ENCODE measurements around the gene CLIP2. TPM values are rescaled to one million over a fixed set of nuclear protein-coding genes. Genes with fewer than 3 reads are reported as not detected.

CLIP2 gene
- total RNA-seq: 41.8 and 51.7 TPM in 2 replicates

GRCh38 chr7:74289018-74289658, at the start of gene CLIP2:
CLIP2 (plus strand) TSS chr7:74289407; CDS start chr7:74317547, 28,140 bp downstream.

DNA sequence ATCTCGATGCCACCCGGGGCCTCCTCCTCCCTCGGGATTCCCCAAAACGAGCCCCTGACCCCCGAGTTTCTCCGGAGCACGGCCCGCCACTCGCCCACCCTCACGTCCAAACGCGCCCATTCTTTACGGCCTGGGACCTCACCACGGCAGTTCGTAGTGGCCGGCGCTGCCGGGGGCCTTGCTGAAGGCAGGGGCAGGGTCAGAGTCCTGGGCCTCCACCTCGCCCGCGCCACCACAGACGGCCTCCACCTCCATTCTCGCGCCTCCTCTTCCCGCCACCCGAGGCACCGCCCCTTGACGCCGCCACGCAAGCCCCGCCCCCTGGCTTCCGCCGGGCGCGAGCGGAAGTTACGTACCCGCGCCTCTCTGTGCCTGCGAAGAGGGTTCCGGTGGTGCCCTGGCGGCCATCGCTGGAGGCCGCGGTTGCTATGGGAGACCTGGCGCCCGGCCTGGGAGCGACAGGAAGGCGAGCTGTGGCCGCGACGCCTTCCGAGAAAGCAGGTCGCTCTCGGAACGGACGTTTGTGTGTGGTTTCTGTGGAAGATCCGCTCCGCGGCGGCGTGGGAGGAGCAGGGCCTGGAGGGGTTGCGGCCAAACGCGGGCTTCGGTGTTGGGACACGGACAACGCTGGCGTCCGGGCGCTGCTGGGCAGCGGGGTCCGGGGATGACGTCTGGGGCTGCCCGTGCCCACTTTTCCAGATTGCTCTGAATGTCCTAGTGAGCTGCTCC, 34.9 kb upstream of the CLIP2 start, which contains the start of gene RFC2:
TSS of gene RFC2 (minus strand) at position 271 of the 729 bp plus-strand sequence. CDS start at position 255, 16 bp downstream.

GRCh38 chr7:74453322-74454011, 164.3 kb downstream of the CLIP2 start, which contains the start of gene GTF2IRD1:
GTF2IRD1 (plus strand) TSS chr7:74453906; CDS start chr7:74508081, 54,175 bp downstream.

Other genes with a start within 250 kb of the CLIP2 start
- gene LIMK1, start 205.6 kb upstream of the CLIP2 start, total RNA-seq: 36.6 and 57.0 TPM in 2 replicates
- 358 and 393 TPM in 2 replicates for gene EIF4H, start 115.1 kb upstream of the CLIP2 start, total RNA-seq
- 0.14 and 0.55 TPM in 2 replicates for gene LAT2, start 79.4 kb upstream of the CLIP2 start, total RNA-seq
- 8.8 and 9.5 TPM in 2 replicates for gene RFC2, start 35.0 kb upstream of the CLIP2 start, total RNA-seq
- 8.5 and 9.9 TPM in 2 replicates for gene GTF2IRD1, start 164.5 kb downstream of the CLIP2 start, total RNA-seq